ENCODE measurements around the gene ANKRD22. TPM values are rescaled to one million over a fixed set of nuclear protein-coding genes. Genes with fewer than 3 reads are reported as not detected.
A peak's percentile ranks its signal among the peaks of the same experiment; 100 is the strongest.

Gene ANKRD22
- total RNA-seq, 1 experiment from 2014 or later, result not detected

GRCh38 chr10:88828310-88828709 lies 23.3 kb downstream of the ANKRD22 start:
- Histone ChIP-seq H3K36me3 (no peaks in the 10 kb centered on the region), H3K4me3 (no peak overlapping the region), H3K9me3 (no peaks in the 10 kb centered on the region), H3K27me3 (no peaks in the 10 kb centered on the region)
- DNase-seq, result no peak

GRCh38 chr10:88827671-88828070 lies 24.0 kb downstream of the ANKRD22 start:
- Histone ChIP-seq H3K27me3 (no peaks in the 10 kb centered on the region), H3K4me3 (no peak overlapping the region), H3K9me3 (no peaks in the 10 kb centered on the region), H3K36me3 (no peaks in the 10 kb centered on the region)
- DNase-seq, result no peak

GRCh38 chr10:88826388-88826787 lies 25.3 kb downstream of the ANKRD22 start:
- no peak overlapping the region for H3K4me3 ChIP-seq
- no peaks in the 10 kb centered on the region for H3K9me3 ChIP-seq
- no peaks in the 10 kb centered on the region for H3K27me3 ChIP-seq
- DNase-seq, result no peak
- H3K36me3 ChIP-seq, result no peaks in the 10 kb centered on the region

DNA sequence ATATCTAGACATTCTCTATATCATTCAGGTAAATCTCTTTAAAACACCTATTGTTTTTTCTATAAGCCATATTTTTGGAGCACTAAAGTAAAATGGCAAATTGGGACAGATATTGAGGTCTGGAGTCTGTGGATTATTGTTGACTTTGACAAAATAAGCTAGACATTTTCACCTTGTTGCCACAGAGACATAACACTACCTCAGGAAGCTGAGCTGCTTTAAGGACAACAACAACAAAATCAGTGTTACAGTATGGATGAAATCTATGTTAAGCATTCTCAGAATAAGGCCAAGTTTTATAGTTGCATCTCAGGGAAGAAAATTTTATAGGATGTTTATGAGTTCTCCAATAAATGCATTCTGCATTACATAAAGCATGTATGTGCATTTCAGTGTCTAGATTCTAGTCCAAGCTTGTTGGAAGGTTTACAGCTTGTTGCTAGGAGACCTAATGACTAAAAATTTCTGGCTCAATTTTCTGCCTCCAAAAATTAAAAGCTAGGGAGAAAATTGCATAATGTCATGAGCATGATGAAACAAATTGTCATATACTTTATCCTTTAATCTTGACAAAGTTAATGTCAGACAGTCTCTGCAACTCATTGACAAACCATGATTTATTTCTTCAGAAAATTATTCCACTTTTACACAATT lies 30.8 kb downstream of the ANKRD22 start:
- H3K9me3 ChIP-seq, result no peaks in the 10 kb centered on the region
- H3K36me3 ChIP-seq, result no peaks in the 10 kb centered on the region
- H3K27me3 ChIP-seq, result no peaks in the 10 kb centered on the region
- H3K4me3 ChIP-seq, result no peak overlapping the region
- DNase-seq, result no peak

GRCh38 chr10:88819290-88819689 lies 32.4 kb downstream of the ANKRD22 start:
- no peaks in the 10 kb centered on the region for H3K27me3 ChIP-seq
- DNase-seq, result no peak
- no peak overlapping the region for H3K4me3 ChIP-seq
- H3K36me3 ChIP-seq, result no peaks in the 10 kb centered on the region
- H3K9me3 ChIP-seq, result no peaks in the 10 kb centered on the region

- Histone ChIP-seq H3K36me3 (no peaks in the 10 kb centered on the region), H3K4me3 (no peak overlapping the region), H3K27me3 (no peaks in the 10 kb centered on the region), H3K9me3 (no peaks in the 10 kb centered on the region)
- DNase-seq, result no peak
These were observed 38.4 kb downstream of the ANKRD22 start for GRCh38 chr10:88813200-88813599.

- Histone ChIP-seq H3K27me3 (no peaks in the 10 kb centered on the region), H3K9me3 (no peaks in the 10 kb centered on the region), H3K4me3 (no peak overlapping the region), H3K36me3 (no peaks in the 10 kb centered on the region)
- peak; percentile 40 for DNase-seq
These were observed 41.3 kb downstream of the ANKRD22 start for GRCh38 chr10:88810196-88810961.

- no peaks in the 10 kb centered on the region for H3K9me3 ChIP-seq
- H3K27me3 ChIP-seq, result no peaks in the 10 kb centered on the region
- no peak overlapping the region for H3K4me3 ChIP-seq
- DNase-seq, result no peak
- H3K36me3 ChIP-seq, result no peaks in the 10 kb centered on the region
These were observed 42.0 kb downstream of the ANKRD22 start for GRCh38 chr10:88809621-88810020.

- H3K4me3 ChIP-seq, result no peak overlapping the region
- peaks cover 3% of the 10 kb centered on the region; the same call in 1 of the 2 replicates for H3K9me3 ChIP-seq
- no peaks in the 10 kb centered on the region for H3K36me3 ChIP-seq
- no peaks in the 10 kb centered on the region for H3K27me3 ChIP-seq
- no peak for DNase-seq
These were observed 45.7 kb downstream of the ANKRD22 start for GRCh38 chr10:88805924-88806323.

DNA sequence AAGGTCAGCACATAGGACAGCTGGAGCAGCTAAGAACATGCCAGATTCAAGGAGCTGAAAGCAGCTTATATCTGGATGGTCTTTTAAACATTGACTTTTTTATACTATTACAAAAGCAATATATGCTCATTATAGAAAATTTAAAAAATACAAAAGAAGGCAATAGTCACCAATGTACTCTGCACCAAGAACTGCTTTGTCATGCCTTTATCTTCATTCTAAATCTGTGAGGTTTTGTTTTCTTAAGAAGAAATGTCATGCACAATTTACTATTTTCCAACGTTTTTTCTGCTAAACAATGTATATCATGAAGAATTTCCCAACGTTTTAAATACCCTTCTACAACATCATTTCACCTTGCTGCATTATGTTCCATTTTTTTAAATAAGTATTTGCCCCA lies 46.3 kb downstream of the ANKRD22 start:
- Histone ChIP-seq H3K4me3 (no peak overlapping the region), H3K36me3 (no peaks in the 10 kb centered on the region), H3K27me3 (no peaks in the 10 kb centered on the region), H3K9me3 (peaks cover 3% of the 10 kb centered on the region; the same call in 1 of the 2 replicates)
- no peak for DNase-seq

DNA sequence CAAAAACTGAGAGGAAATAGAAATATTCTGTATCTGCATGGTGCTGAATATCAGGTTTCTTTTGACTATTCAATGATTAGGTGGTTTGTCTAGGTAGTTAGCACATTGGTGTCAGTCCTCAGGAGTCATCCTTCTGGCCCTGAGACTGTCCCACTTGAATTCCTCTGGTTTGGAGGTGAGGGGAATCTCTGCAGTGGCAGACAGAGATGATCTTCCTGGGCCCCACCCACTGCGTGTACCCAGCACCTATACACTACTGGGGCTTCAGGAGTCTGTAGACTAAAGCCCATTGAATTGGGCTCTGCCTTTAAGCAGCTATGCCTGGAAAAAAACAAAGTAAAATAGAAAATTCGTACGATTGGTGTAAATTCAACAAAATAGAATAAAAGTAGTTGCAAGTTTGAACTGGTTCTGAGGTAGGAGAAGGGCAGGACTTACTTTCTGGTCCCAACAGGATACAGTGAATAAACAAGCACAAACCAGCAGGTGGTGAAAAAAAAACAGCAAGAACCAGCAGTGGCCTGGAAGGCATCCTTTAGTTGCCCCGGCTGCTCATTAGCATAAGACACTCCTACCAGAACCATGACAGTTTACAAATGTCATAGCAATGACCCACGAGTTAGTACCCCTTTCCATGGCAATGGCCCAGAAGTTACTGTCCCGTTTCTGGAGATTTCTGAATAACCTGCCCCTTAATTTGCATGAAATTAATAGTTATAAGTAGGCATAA lies 47.4 kb downstream of the ANKRD22 start:
- no peaks in the 10 kb centered on the region for H3K27me3 ChIP-seq
- no peak overlapping the region for H3K4me3 ChIP-seq
- DNase-seq, result no peak
- no peaks in the 10 kb centered on the region for H3K36me3 ChIP-seq
- H3K9me3 ChIP-seq, result peaks cover 3% of the 10 kb centered on the region; the same call in 1 of the 2 replicates

DNA sequence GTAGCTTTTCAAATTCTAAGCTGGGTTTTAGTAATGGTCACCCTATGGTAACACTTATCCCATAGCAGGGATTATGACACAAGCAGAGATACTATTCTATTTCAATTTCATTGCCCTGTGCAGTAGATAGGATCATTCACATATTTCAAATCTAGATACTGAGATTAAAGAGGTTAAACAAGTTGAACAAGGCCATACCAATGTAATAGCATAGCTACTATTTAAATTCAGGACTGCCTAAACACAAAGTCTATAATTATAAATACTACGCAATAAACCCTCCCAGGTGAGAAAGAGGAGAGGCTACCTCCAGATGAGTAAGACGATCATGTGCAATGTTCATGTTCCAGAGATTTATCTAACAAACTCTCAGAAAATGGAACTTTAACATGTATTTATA lies 48.0 kb downstream of the ANKRD22 start:
- Histone ChIP-seq H3K36me3 (no peaks in the 10 kb centered on the region), H3K9me3 (peaks cover 3% of the 10 kb centered on the region; the same call in 1 of the 2 replicates), H3K4me3 (no peak overlapping the region), H3K27me3 (no peaks in the 10 kb centered on the region)
- no peak for DNase-seq

- H3K27me3 ChIP-seq, result no peaks in the 10 kb centered on the region
- peaks cover 3% of the 10 kb centered on the region; the same call in 1 of the 2 replicates for H3K9me3 ChIP-seq
- no peak within 1 kb of the TSS for H3K4me3 ChIP-seq
- no peaks in the 10 kb centered on the region for H3K36me3 ChIP-seq
- DNase-seq, result no peak
These were observed 48.9 kb downstream of the ANKRD22 start, which contains the start of gene LIPM for GRCh38 chr10:88802523-88803285. LIPM (plus strand) TSS chr10:88802730; CDS start chr10:88802897, 167 bp downstream.

GRCh38 chr10:88800152-88801125 lies 51.2 kb downstream of the ANKRD22 start:
- peaks cover 3% of the 10 kb centered on the region; the same call in 1 of the 2 replicates for H3K9me3 ChIP-seq
- H3K36me3 ChIP-seq, result no peaks in the 10 kb centered on the region
- peak; percentile 1 for DNase-seq
- H3K27me3 ChIP-seq, result no peaks in the 10 kb centered on the region
- H3K4me3 ChIP-seq, result no peak overlapping the region

- no peaks in the 10 kb centered on the region for H3K36me3 ChIP-seq
- no peaks in the 10 kb centered on the region for H3K9me3 ChIP-seq
- no peak overlapping the region for H3K4me3 ChIP-seq
- no peak for DNase-seq
- H3K27me3 ChIP-seq, result no peaks in the 10 kb centered on the region
These were observed 56.9 kb downstream of the ANKRD22 start for GRCh38 chr10:88794731-88795130.

Data from MG63 (cell line).